IPS DF 6.9 (cell line): ENCODE data around the gene CFAP300.

Experiments
- DNase-seq: peaks from one replicate; pipeline ENCODE4 v3.0.0-alpha.2; 2013; ENCODE audit warnings: low read depth, low spot score
- H3K27ac ChIP-seq: one replicate; pipeline ENCODE4 v1.5.1; 2013; ENCODE audit warnings: low read length, control low read depth
- H3K27me3 ChIP-seq: 2 replicates; pipeline ENCODE4 v1.6.1; 2013; ENCODE audit warnings: mild to moderate bottlenecking, low read length; ENCODE audit not compliant: control insufficient read depth, insufficient read depth
- H3K36me3 ChIP-seq: 2 replicates; pipeline ENCODE4 v1.6.1; 2013; ENCODE audit warnings: low read length; ENCODE audit not compliant: control insufficient read depth, insufficient read depth
- H3K4me1 ChIP-seq: 2 replicates; pipeline ENCODE4 v1.6.1; 2013; ENCODE audit warnings: low read length; ENCODE audit not compliant: control insufficient read depth, insufficient read depth
- H3K4me3 ChIP-seq: 2 replicates; pipeline ENCODE4 v1.5.1; 2013; ENCODE audit warnings: mild to moderate bottlenecking, low read length
- H3K9me3 ChIP-seq: 2 replicates; pipeline ENCODE4 v1.6.1; 2013; ENCODE audit warnings: low read length, inconsistent platforms; ENCODE audit not compliant: control insufficient read depth, insufficient read depth
- WGBS: extraction: QIAGEN DNeasy Blood & Tissue Kit; methylation state at CpG from one replicate; pipeline ENCODE4 v1.1.7; 2013; ENCODE audit warnings: mixed read lengths, missing lambda C conversion rate; ENCODE audit not compliant: insufficient read length, insufficient coverage; 5-methylcytosine and 5-hydroxymethylcytosine counted together

CFAP300 gene

GRCh38 chr11:102121329-102121728 is 74.1 kb downstream of the CFAP300 start:
- no peaks in the 10 kb centered on the region; the same call in none of the 2 replicates for H3K4me1 ChIP-seq

More at GRCh38 chr11:102121329-102121728, 74.1 kb downstream of the CFAP300 start:
- DNase-seq = no peak
- Histone ChIP-seq H3K9me3 (no peaks in the 10 kb centered on the region), H3K27ac (no peak overlapping the region), H3K36me3 (no peaks in the 10 kb centered on the region), H3K4me3 (no peak overlapping the region), H3K27me3 (no peaks in the 10 kb centered on the region)
- WGBS = no CpG with 5 or more reads among the region's 2 CpGs
